Measurements from ENCODE around the gene ITGAL.

ITGAL gene

DNA sequence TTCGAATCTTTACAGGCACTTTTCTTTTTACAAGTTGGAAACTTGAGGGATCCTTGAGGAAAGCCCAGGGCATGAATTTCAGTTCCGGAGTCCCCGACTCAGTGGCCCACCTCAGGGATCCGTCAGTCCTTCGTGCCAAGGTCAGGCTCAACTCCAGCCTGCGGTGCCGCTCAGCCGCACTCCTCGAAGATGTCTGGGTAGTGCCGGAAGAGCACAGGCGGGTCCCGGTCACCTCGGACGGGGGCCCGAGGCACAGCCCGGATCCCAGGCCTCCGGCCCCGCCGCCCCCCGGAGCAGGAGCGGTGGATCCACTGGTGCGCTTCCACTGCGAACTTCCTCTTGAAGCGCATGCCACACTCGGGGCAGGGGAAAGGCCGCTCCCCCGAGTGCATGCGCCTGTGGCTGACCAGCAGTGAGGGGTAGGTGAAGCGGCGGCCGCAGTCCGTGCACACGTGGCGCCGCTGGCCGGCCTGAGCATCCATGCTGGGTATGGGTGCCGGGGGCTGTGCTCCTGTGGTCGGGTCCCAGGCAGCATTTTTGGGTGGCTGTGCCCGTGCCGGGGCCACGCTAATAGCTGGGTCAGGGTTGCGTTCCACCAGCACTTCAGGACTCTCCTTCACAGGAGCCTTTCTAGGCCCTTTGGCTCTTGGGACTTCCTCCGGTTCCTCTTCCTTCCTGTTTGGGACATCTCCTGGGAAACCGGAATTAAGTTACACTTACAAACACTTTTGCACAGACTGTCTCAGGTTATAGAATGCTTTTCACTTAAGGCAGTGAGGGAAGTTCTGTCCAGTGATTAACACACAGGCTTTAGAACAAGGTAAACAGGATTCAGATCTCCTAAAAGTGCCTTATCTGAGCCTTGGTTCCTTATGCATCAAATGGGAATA, 97.4 kb downstream of the ITGAL start:
- DNase-seq = no peak

DNA sequence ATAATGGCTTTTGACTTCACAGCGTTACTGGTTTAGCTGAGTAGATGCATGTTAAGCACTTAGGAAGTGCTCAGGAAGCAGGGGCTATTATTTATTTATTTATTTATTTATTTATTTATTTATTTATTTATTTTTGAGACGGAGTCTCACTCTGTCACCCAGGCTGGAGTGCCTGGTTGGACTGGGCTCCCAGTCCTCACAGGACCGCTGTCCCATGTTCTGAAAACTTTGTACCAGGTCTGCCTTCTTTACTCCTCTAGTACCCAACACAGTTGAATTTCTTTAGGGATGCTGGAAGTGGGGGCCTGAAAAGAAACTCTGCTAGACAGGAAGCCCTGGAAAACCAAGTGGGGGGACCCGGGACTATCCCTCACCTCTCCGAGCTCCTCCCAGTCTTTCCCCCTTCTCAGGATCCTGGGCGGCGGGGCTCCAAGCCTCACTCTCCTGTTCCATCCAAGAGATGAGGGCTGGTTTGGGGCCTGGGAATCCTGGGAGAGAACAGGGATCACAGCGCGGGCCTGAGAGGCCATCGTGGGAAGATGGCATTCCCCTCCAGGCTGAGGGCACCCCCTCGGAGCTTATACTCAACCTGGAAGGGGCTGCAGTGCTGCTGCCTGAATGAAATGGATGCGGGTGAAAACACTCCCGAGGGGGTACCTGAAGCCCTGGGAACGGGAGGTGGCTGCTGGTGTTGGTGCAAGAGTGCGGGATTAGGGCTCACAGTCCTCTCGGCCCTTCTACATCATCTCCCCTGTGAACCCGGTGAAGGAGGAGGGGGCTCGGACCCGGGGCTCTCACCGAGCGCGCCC, 98.3 kb downstream of the ITGAL start:
- DNase-seq = no peak

DNA sequence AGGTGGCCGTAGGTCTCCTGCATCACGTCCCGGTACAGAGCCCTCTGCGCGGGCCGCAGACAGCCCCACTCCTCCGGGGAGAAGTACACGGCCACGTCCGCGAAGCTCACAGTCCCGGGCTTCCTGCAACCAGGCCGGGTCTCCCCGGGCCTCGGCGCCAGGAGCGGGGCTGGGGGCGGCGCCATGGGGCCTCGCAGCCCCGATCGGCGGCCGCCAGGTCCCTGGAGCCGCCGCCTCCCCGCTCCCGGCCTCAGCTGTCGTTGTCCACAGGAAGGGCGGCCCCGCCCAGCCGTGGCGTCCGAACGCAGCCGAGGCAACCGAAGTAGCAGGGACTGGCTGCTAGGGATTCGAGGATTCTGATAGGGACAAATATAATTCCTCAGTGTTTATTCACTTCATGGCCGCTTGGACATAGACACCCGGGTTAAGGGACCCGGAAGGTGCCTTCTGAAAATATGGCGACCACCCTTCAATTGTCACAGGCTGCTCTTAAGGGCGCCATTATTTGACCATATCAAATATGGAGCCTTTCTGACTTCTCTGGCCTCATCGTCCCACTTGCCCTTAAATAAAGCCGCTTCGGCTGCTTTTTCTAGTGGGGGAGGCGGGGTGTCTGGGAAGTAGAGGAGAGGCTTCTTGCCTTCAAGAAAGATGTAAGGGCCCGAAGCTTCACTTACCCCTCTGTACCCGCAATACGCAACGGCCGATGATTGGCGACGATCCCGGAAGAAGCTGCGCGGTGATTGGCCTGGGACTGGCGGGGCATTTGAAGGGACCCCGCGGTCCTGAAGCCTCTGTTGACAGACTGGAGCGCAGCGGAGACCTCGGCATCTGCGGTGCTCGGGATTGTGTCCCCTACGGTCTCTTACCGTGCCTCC, 99.1 kb downstream of the ITGAL start, which contains the start of gene ZNF688:
TSS of gene ZNF688 (minus strand) at position 270 of the 878 bp plus-strand sequence. CDS start at position 185, 85 bp downstream.
- peak; percentile 97 for DNase-seq
